WTC11 (cell line): ENCODE measurements around the gene ZSCAN25.

Source experiments
- CTCF ChIP-seq: fragments of 200-600 bp; IDR thresholded peaks from 2 replicates; pipeline ENCODE4 v1.8.0; 2022; ENCODE audit warnings: antibody characterized with exemption
- FOXP4 ChIP-seq: sonication (generic); formaldehyde crosslinking; IDR thresholded peaks from 2 replicates; pipeline ENCODE4 v1.8.0; 2022; ENCODE audit warnings: mild to moderate bottlenecking, missing genetic modification reagents
- GABPB1 ChIP-seq: sonication (generic); formaldehyde crosslinking; IDR thresholded peaks from 2 replicates; pipeline ENCODE4 v1.8.1; 2023; ENCODE audit warnings: mild to moderate bottlenecking, missing genetic modification reagents
- NFE2L1 ChIP-seq: sonication (generic); formaldehyde crosslinking; IDR thresholded peaks from 2 replicates; pipeline ENCODE4 v1.8.1; 2023; ENCODE audit warnings: missing genetic modification reagents
- NR2C2 ChIP-seq: sonication (generic); formaldehyde crosslinking; IDR thresholded peaks from 2 replicates; pipeline ENCODE4 v1.8.0; 2022; ENCODE audit warnings: mild to moderate bottlenecking, missing genetic modification reagents
- PRDM15 ChIP-seq: sonication (generic); formaldehyde crosslinking; IDR thresholded peaks from 2 replicates; pipeline ENCODE4 v1.8.0; 2022; ENCODE audit warnings: missing genetic modification reagents

- no peak for TF ChIP-seq FOXP4
- no peak for TF ChIP-seq NR2C2 (CRISPR knock-in tag)
- TF ChIP-seq GABPB1 (CRISPR knock-in tag), result no peak
- no peak for TF ChIP-seq NFE2L1 (CRISPR knock-in tag)
- TF ChIP-seq PRDM15 (CRISPR knock-in tag), result no peak
- no peak for TF ChIP-seq CTCF
These were observed 49.3 kb downstream of the ZSCAN25 start for GRCh38 chr7:99666013-99666395.
